Neural crest cell (in vitro differentiated cells): Measurements from ENCODE around the gene SCRT2. TPM values are rescaled to one million over a fixed set of nuclear protein-coding genes. Genes with fewer than 3 reads are reported as not detected.
A peak's percentile ranks its signal among the peaks of the same experiment; 100 is the strongest.

ENCODE experiments used
- DNase-seq: peaks from one replicate; pipeline ENCODE4 v3.0.0; 2021; ENCODE audit warnings: low read depth, mixed read lengths, low spot score
- H3K27ac Mint-ChIP-seq: one replicate; pipeline ENCODE4 v1.8.0; 2021; ENCODE audit warnings: mild to moderate bottlenecking, mixed read lengths; ENCODE audit not compliant: unreplicated experiment
- H3K27me3 Mint-ChIP-seq: 2 replicates; pipeline ENCODE4 v1.8.0; 2021; ENCODE audit warnings: low read depth, mild to moderate bottlenecking, mixed read lengths
- H3K36me3 Mint-ChIP-seq: 2 replicates; pipeline ENCODE4 v1.8.0; 2021; ENCODE audit warnings: low read depth, mild to moderate bottlenecking, mixed read lengths
- H3K4me1 Mint-ChIP-seq: 2 replicates; pipeline ENCODE4 v1.8.0; 2021; ENCODE audit warnings: mixed read lengths
- H3K4me3 Mint-ChIP-seq: one replicate; pipeline ENCODE4 v1.8.0; 2021; ENCODE audit warnings: mild to moderate bottlenecking, mixed read lengths
- H3K9me3 Mint-ChIP-seq: 2 replicates; pipeline ENCODE4 v1.8.0; 2021; ENCODE audit warnings: mixed read lengths
- total RNA-seq: library from RNA; stranded (reverse); gene quantifications from 2 replicates; pipeline ENCODE4 v1.2.1, GENCODE V29; 2021
- TF ChIP-seq, protein P1 (sequence below): fragments of 200-600 bp; sonication (generic); conservative IDR thresholded peaks from 2 replicates; pipeline ENCODE4 v1.5.0; 2021; ENCODE audit warnings: antibody characterized with exemption, mild to moderate bottlenecking

Gene SCRT2
- total RNA-seq, 1 donor from 2014 or later = 3.7 TPM

DNA sequence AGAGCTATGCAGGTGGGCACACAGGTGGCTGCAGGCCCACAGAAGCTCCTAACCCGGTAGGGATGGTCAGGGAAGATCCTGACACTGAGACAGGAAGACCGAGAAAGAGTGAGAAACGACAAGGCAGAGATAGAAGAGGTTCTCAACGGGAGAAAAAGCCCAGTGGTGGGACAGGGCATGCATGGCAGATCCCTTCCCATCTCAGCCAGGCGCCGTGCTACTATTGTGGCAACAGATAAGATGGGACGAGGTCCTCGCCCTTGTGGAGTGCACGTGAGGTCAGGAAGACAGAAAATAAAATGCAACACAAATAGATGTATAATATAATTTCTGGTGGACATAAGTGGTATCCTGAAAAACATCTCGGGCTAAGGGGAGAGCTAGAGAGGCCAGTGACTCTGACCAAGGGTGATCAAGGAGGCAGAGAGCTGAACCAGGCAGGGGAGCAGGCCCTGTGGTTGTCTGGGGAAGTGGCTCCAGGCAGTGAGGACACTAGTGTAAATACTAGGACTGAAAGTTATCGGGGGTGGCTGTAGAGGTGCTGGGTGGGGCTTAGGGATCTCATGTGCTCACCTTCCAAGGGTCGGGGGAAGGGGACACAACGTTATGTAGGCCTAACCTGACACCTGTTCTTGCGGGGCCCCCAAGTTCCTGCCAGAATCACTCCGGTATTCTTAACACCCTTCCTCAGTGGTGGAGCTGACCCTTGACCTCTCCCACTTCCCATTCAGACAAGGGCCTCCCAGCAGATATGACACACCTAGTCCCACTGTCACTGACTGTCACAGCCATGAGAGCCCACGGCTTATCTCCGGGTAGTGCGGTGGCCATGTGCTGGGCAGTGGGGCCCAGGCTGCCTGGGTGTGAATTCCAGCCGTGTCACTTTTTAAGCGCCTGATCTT, 23.6 kb downstream of the SCRT2 start:
- Mint-ChIP-seq H3K36me3 (peaks cover 5% of the 10 kb centered on the region), H3K27ac (no peak overlapping the region), H3K4me3 (peak overlapping the region; percentile 79), H3K9me3 (no peaks in the 10 kb centered on the region), H3K27me3 (peaks cover 12% of the 10 kb centered on the region), H3K4me1 (peaks cover 15% of the 10 kb centered on the region)
- TF ChIP-seq, protein P1, sequence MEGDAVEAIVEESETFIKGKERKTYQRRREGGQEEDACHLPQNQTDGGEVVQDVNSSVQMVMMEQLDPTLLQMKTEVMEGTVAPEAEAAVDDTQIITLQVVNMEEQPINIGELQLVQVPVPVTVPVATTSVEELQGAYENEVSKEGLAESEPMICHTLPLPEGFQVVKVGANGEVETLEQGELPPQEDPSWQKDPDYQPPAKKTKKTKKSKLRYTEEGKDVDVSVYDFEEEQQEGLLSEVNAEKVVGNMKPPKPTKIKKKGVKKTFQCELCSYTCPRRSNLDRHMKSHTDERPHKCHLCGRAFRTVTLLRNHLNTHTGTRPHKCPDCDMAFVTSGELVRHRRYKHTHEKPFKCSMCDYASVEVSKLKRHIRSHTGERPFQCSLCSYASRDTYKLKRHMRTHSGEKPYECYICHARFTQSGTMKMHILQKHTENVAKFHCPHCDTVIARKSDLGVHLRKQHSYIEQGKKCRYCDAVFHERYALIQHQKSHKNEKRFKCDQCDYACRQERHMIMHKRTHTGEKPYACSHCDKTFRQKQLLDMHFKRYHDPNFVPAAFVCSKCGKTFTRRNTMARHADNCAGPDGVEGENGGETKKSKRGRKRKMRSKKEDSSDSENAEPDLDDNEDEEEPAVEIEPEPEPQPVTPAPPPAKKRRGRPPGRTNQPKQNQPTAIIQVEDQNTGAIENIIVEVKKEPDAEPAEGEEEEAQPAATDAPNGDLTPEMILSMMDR = no peak
- DNase-seq = no peak

GRCh38 chr20:650954-651353, 24.6 kb downstream of the SCRT2 start:
- H3K4me3 Mint-ChIP-seq = peak overlapping the region; percentile 55
- H3K4me1 Mint-ChIP-seq = peaks cover 17% of the 10 kb centered on the region
- TF ChIP-seq, protein P1 = no peak
- H3K9me3 Mint-ChIP-seq = no peaks in the 10 kb centered on the region
- H3K27ac Mint-ChIP-seq = no peak overlapping the region
- H3K36me3 Mint-ChIP-seq = peaks cover 5% of the 10 kb centered on the region
- DNase-seq = no peak
- H3K27me3 Mint-ChIP-seq = peaks cover 8% of the 10 kb centered on the region

DNA sequence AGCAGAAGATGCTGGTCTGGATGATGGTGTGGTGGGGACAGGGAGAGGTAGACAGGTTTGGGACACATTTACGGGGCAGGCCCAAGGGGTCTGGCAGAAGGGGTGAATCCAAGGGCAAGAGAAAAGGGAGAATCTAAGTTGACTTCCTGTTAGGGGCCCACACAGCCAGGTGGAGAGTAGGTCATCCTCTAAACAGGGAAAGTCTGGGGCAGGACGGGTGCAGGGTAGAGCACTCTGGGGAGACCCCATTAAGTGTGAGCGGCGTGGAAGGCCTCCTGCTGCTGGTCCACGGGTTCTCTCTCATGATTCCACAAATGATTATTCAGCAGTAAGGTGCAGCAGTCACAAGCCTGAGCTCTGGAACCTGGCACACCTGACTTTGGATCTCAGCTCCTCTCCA, 25.3 kb downstream of the SCRT2 start:
- H3K4me3 Mint-ChIP-seq = peak overlapping the region; percentile 67

GRCh38 chr20:647479-648019, 28.1 kb downstream of the SCRT2 start:
- Mint-ChIP-seq H3K27me3 (peaks cover 3% of the 10 kb centered on the region), H3K4me3 (no peak overlapping the region), H3K36me3 (peaks cover 5% of the 10 kb centered on the region), H3K4me1 (peaks cover 23% of the 10 kb centered on the region), H3K9me3 (no peaks in the 10 kb centered on the region), H3K27ac (no peak overlapping the region)
- TF ChIP-seq, protein P1 = no peak
- DNase-seq = no peak

More for the DNA sequence above, 25.3 kb downstream of the SCRT2 start:
- TF ChIP-seq, protein P1 = no peak
- DNase-seq = no peak
- no peaks in the 10 kb centered on the region for H3K9me3 Mint-ChIP-seq
- H3K27ac Mint-ChIP-seq = no peak overlapping the region
- H3K36me3 Mint-ChIP-seq = peaks cover 5% of the 10 kb centered on the region
- peaks cover 24% of the 10 kb centered on the region for H3K4me1 Mint-ChIP-seq
- H3K27me3 Mint-ChIP-seq = peaks cover 8% of the 10 kb centered on the region

- peaks cover 5% of the 10 kb centered on the region for H3K36me3 Mint-ChIP-seq
- H3K4me1 Mint-ChIP-seq = peaks cover 17% of the 10 kb centered on the region
- TF ChIP-seq, protein P1 = no peak
- no peaks in the 10 kb centered on the region for H3K9me3 Mint-ChIP-seq
- no peak overlapping the region for H3K27ac Mint-ChIP-seq
- H3K27me3 Mint-ChIP-seq = peaks cover 3% of the 10 kb centered on the region
- DNase-seq = no peak
- H3K4me3 Mint-ChIP-seq = no peak overlapping the region
Observed at GRCh38 chr20:646868-647233, 28.8 kb downstream of the SCRT2 start.
